GM23338 (cell line): Measurements from ENCODE around the gene WWP2.

Source experiments
- CREB1 ChIP-seq: fragments of 250-450 bp; sonication (Bioruptor Pico); IDR thresholded peaks from 2 replicates; pipeline ENCODE4 v1.5.0; 2020; ENCODE audit warnings: low read depth, mild to moderate bottlenecking, moderate library complexity
- CTCF ChIP-seq, 2 experiments: fragments of 200-600 bp in 1 of 2; sonication (generic) in 1 of 2; conservative IDR thresholded peaks; 2 replicates each; pipeline versions ENCODE4 v1.5.1 to v1.6.1; 2016 to 2017; ENCODE audit warnings: antibody characterized with exemption in 2 of 2, low read depth in 2 of 2, mild to moderate bottlenecking in 2 of 2, moderate library complexity in 1 of 2
- JUNB ChIP-seq: IDR thresholded peaks from one replicate; pipeline ENCODE4 v1.6.1; 2016; ENCODE audit warnings: antibody characterized with exemption; ENCODE audit not compliant: unreplicated experiment
- NANOG ChIP-seq: IDR thresholded peaks from 2 replicates; pipeline ENCODE4 v1.6.1; 2016; ENCODE audit warnings: antibody characterized with exemption, borderline replicate concordance
- POLR2AphosphoS5 ChIP-seq: IDR thresholded peaks from 2 replicates; pipeline ENCODE4 v1.6.1; 2016; ENCODE audit warnings: antibody characterized with exemption, low read depth
- STAT1 ChIP-seq: IDR thresholded peaks from one replicate; pipeline ENCODE4 v1.6.1; 2016; ENCODE audit warnings: antibody characterized with exemption; ENCODE audit not compliant: unreplicated experiment

- no peak for TF ChIP-seq CTCF (conservative IDR thresholded peaks at IDR 0.05; ENCODE audit: low read depth in 2 of 2)
- TF ChIP-seq NANOG, result no peak
- no peak for TF ChIP-seq CREB1
- no peak for TF ChIP-seq STAT1
- TF ChIP-seq JUNB, result no peak
- no peak for TF ChIP-seq POLR2AphosphoS5
These were observed 142.5 kb downstream of the WWP2 start for GRCh38 chr16:69904495-69905170.
